GM10266 (cell line): ENCODE results near the gene HPCA.
"Not testable (repeated sequence)": the region's sequence is repeated elsewhere in the genome, so short reads cannot be mapped to it uniquely, and the experiment has no call there.

Experiments
- DNase-seq: peaks from one replicate; pipeline ENCODE4 v3.0.0; 2012; ENCODE audit errors: extremely low spot score
- CTCF ChIP-seq: IDR thresholded peaks from 2 replicates; pipeline ENCODE4 v1.5.1; 2012; ENCODE audit warnings: mild to moderate bottlenecking, low read depth; ENCODE audit not compliant: control insufficient read depth, insufficient read depth; ENCODE audit errors: missing control alignments

Gene HPCA

GRCh38 chr1:32904797-32905196 lies 18.5 kb downstream of the HPCA start:
- TF ChIP-seq CTCF = no peak
- DNase-seq = no peak

- DNase-seq = not testable (repeated sequence)
Observed at GRCh38 chr1:32905588-32905987, 19.3 kb downstream of the HPCA start.

- no peak for DNase-seq
- TF ChIP-seq CTCF = no peak
Observed at GRCh38 chr1:32906654-32907053, 20.4 kb downstream of the HPCA start.

- no peak for TF ChIP-seq CTCF
- no peak for DNase-seq
Observed at GRCh38 chr1:32907435-32907834, 21.1 kb downstream of the HPCA start.

- DNase-seq = no peak
- TF ChIP-seq CTCF = no peak
Observed at GRCh38 chr1:32910319-32910718, 24.0 kb downstream of the HPCA start.

GRCh38 chr1:32915766-32916706 lies 29.7 kb downstream of the HPCA start:
- TF ChIP-seq CTCF = no peak

GRCh38 chr1:32917521-32917920 lies 31.2 kb downstream of the HPCA start:
- no peak for TF ChIP-seq CTCF
- no peak for DNase-seq

More at GRCh38 chr1:32915766-32916706, 29.7 kb downstream of the HPCA start:
- no peak for DNase-seq

GRCh38 chr1:32918179-32918578 lies 31.9 kb downstream of the HPCA start:
- TF ChIP-seq CTCF = no peak
- no peak for DNase-seq
